Caki2 (cell line): ENCODE results near the gene SH3YL1. TPM values are rescaled to one million over a fixed set of nuclear protein-coding genes. Genes with fewer than 3 reads are reported as not detected.

Experiments used
- DNase-seq: peaks from one replicate; pipeline ENCODE4 v3.0.0-alpha.2; 2015; ENCODE audit warnings: low read depth
- in situ Hi-C: cut with HindIII; loops from 2 replicates; pipeline ENCODE4 v1.10.0; 2016; ENCODE audit warnings: low sequenced_read_pairs, low pct_unique_long_range_greater_than_20kb, mixed read lengths
- total RNA-seq: library from RNA; depleted of rRNA; stranded (reverse); fragments of >200 nt; shearing (Covaris generic); gene quantifications from 2 replicates; pipeline ENCODE4 v1.2.3, GENCODE V29; 2014; ENCODE audit warnings: low replicate concordance; rRNA removed

Gene SH3YL1
- total RNA-seq, 1 experiment from 2014 or later = 5.7 TPM

- in situ Hi-C loops = no loop called here
- no peak for DNase-seq
Measured at GRCh38 chr2:169741-170140, 94.1 kb downstream of the SH3YL1 start.

Other genes starting within 250 kb of the SH3YL1 start
- gene FAM110C, start 217.5 kb downstream of the SH3YL1 start, total RNA-seq = 4.3 and 7.7 TPM in 2 replicates
- 216 and 217 TPM in 2 replicates for gene ACP1, start 915 bp upstream of the SH3YL1 start, total RNA-seq
- 2.0 TPM in 1 of 2 replicates, not detected in the other for gene ALKAL2, start 24.1 kb upstream of the SH3YL1 start, total RNA-seq